ENCODE measurements around the gene NGEF. TPM values are rescaled to one million over a fixed set of nuclear protein-coding genes. Genes with fewer than 3 reads are reported as not detected.
"Not testable (repeated sequence)": the region's sequence is repeated elsewhere in the genome, so short reads cannot be mapped to it uniquely, and the experiment has no call there.

The NGEF gene
- total RNA-seq, 2 donors from 2014 or later, result not detected

GRCh38 chr2:233023007-233023760, 10.1 kb upstream of the NGEF start:
- no peaks in the 10 kb centered on the region for H3K36me3 Mint-ChIP-seq
- no peaks in the 10 kb centered on the region for H3K27me3 Mint-ChIP-seq
- no peaks in the 10 kb centered on the region for H3K9me3 Mint-ChIP-seq
- H3K27ac Mint-ChIP-seq, result no peak overlapping the region
- no peak for DNase-seq (ENCODE audit: low spot score)
- ATAC-seq, result no peak
- H3K4me3 Mint-ChIP-seq, result no peak overlapping the region
- no peaks in the 10 kb centered on the region for H3K4me1 Mint-ChIP-seq (ENCODE audit: low read depth in 2 of 2)

GRCh38 chr2:233022561-233022960, 9.5 kb upstream of the NGEF start:
- Mint-ChIP-seq H3K36me3 (no peaks in the 10 kb centered on the region), H3K27ac (no peak overlapping the region), H3K9me3 (no peaks in the 10 kb centered on the region), H3K27me3 (no peaks in the 10 kb centered on the region), H3K4me1 (ENCODE audit: low read depth in 2 of 2) (no peaks in the 10 kb centered on the region), H3K4me3 (no peak overlapping the region)
- DNase-seq (ENCODE audit: low spot score) (no peak), ATAC-seq (no peak)

GRCh38 chr2:233021771-233022170, 8.7 kb upstream of the NGEF start:
- Mint-ChIP-seq H3K4me1 (ENCODE audit: low read depth in 2 of 2) (no peaks in the 10 kb centered on the region), H3K27me3 (no peaks in the 10 kb centered on the region), H3K9me3 (no peaks in the 10 kb centered on the region), H3K4me3 (no peak overlapping the region), H3K36me3 (no peaks in the 10 kb centered on the region), H3K27ac (no peak overlapping the region)
- no peak for ATAC-seq
- no peak for DNase-seq (ENCODE audit: low spot score)

- Mint-ChIP-seq H3K27ac (peak overlapping the region in 1 of 2 donors; percentile 31), H3K4me3 (no peak overlapping the region), H3K36me3 (no peaks in the 10 kb centered on the region), H3K4me1 (ENCODE audit: low read depth in 2 of 2) (no peaks in the 10 kb centered on the region), H3K27me3 (no peaks in the 10 kb centered on the region), H3K9me3 (peaks cover under 1% of the 10 kb centered on the region)
- DNase-seq (ENCODE audit: low spot score) (no peak), ATAC-seq (no peak)
Observed at GRCh38 chr2:233020454-233020853, 7.4 kb upstream of the NGEF start.

- not testable (repeated sequence) for H3K27ac Mint-ChIP-seq; H3K9me3 Mint-ChIP-seq; DNase-seq (ENCODE audit: low spot score); H3K27me3 Mint-ChIP-seq; H3K4me3 Mint-ChIP-seq; ATAC-seq; H3K36me3 Mint-ChIP-seq; H3K4me1 Mint-ChIP-seq (ENCODE audit: low read depth in 2 of 2)
Observed at GRCh38 chr2:233019610-233020009, 6.6 kb upstream of the NGEF start.

GRCh38 chr2:233017947-233018346, 4.9 kb upstream of the NGEF start:
- H3K36me3 Mint-ChIP-seq, result no peaks in the 10 kb centered on the region
- H3K27ac Mint-ChIP-seq, result no peak overlapping the region
- no peak overlapping the region for H3K4me3 Mint-ChIP-seq
- ATAC-seq, result no peak
- peaks cover 4% of the 10 kb centered on the region for H3K9me3 Mint-ChIP-seq
- no peak for DNase-seq (ENCODE audit: low spot score)
- H3K27me3 Mint-ChIP-seq, result no peaks in the 10 kb centered on the region
- no peaks in the 10 kb centered on the region for H3K4me1 Mint-ChIP-seq (ENCODE audit: low read depth in 2 of 2)

GRCh38 chr2:233015019-233015645, 2.1 kb upstream of the NGEF start:
- Mint-ChIP-seq H3K36me3 (no peaks in the 10 kb centered on the region), H3K4me1 (ENCODE audit: low read depth in 2 of 2) (peaks cover 0 to 5% of the 10 kb centered on the region in 2 donors), H3K9me3 (peaks cover 4% of the 10 kb centered on the region), H3K27ac (no peak overlapping the region), H3K4me3 (no peak overlapping the region), H3K27me3 (no peaks in the 10 kb centered on the region)
- ATAC-seq (no peak), DNase-seq (ENCODE audit: low spot score) (no peak)

GRCh38 chr2:233013650-233014049, 594 bp upstream of the NGEF start:
- DNase-seq (ENCODE audit: low spot score) (no peak), ATAC-seq (no peak)
- peaks cover 0 to 5% of the 10 kb centered on the region in 2 donors for H3K4me1 Mint-ChIP-seq (ENCODE audit: low read depth in 2 of 2)
- no peaks in the 10 kb centered on the region for H3K27me3 Mint-ChIP-seq
- H3K4me3 Mint-ChIP-seq, result no peak overlapping the region
- no peaks in the 10 kb centered on the region for H3K36me3 Mint-ChIP-seq
- H3K9me3 Mint-ChIP-seq, result peaks cover 4% of the 10 kb centered on the region
- no peak overlapping the region for H3K27ac Mint-ChIP-seq

GRCh38 chr2:233012301-233012971, 620 bp downstream of the NGEF start:
- Mint-ChIP-seq H3K27ac (no peak overlapping the region), H3K9me3 (peaks cover 4% of the 10 kb centered on the region)
- no peak for ATAC-seq

GRCh38 chr2:233011702-233012131, 1.3 kb downstream of the NGEF start:
- Mint-ChIP-seq H3K27me3 (peaks cover 0 to 3% of the 10 kb centered on the region in 2 donors), H3K4me1 (ENCODE audit: low read depth in 2 of 2) (peaks cover 0 to 5% of the 10 kb centered on the region in 2 donors), H3K27ac (peak overlapping the region in 1 of 2 donors; percentile 72), H3K4me3 (no peak overlapping the region), H3K9me3 (peaks cover 4% of the 10 kb centered on the region), H3K36me3 (no peaks in the 10 kb centered on the region)
- ATAC-seq (peak in 1 of 2 donors; percentile 7), DNase-seq (ENCODE audit: low spot score) (no peak)

More at GRCh38 chr2:233012301-233012971, 620 bp downstream of the NGEF start:
- Mint-ChIP-seq H3K4me1 (ENCODE audit: low read depth in 2 of 2) (peaks cover 0 to 5% of the 10 kb centered on the region in 2 donors), H3K4me3 (no peak overlapping the region), H3K27me3 (peaks cover 0 to 3% of the 10 kb centered on the region in 2 donors), H3K36me3 (no peaks in the 10 kb centered on the region)
- DNase-seq (ENCODE audit: low spot score), result no peak

- DNase-seq (ENCODE audit: low spot score), result no peak
- no peak overlapping the region for H3K27ac Mint-ChIP-seq
Observed at GRCh38 chr2:233011268-233011650, 1.8 kb downstream of the NGEF start.

GRCh38 chr2:233010569-233011267, 2.3 kb downstream of the NGEF start:
- Mint-ChIP-seq H3K27ac (no peak overlapping the region), H3K4me1 (ENCODE audit: low read depth in 2 of 2) (peaks cover 0 to 5% of the 10 kb centered on the region in 2 donors), H3K9me3 (peaks cover 4% of the 10 kb centered on the region), H3K27me3 (peaks cover 0 to 3% of the 10 kb centered on the region in 2 donors), H3K4me3 (no peak overlapping the region), H3K36me3 (no peaks in the 10 kb centered on the region)
- DNase-seq (ENCODE audit: low spot score), result no peak
- no peak for ATAC-seq

More at GRCh38 chr2:233011268-233011650, 1.8 kb downstream of the NGEF start:
- no peak overlapping the region for H3K4me3 Mint-ChIP-seq
- peaks cover 0 to 3% of the 10 kb centered on the region in 2 donors for H3K27me3 Mint-ChIP-seq
- peaks cover 0 to 5% of the 10 kb centered on the region in 2 donors for H3K4me1 Mint-ChIP-seq (ENCODE audit: low read depth in 2 of 2)
- ATAC-seq, result no peak
- H3K36me3 Mint-ChIP-seq, result no peaks in the 10 kb centered on the region
- H3K9me3 Mint-ChIP-seq, result peaks cover 4% of the 10 kb centered on the region

- no peak overlapping the region for H3K4me3 Mint-ChIP-seq
Observed at GRCh38 chr2:233009661-233010060, 3.4 kb downstream of the NGEF start.

More at GRCh38 chr2:233009661-233010060, 3.4 kb downstream of the NGEF start:
- H3K27me3 Mint-ChIP-seq, result peaks cover 0 to 3% of the 10 kb centered on the region in 2 donors
- ATAC-seq (no peak), DNase-seq (ENCODE audit: low spot score) (no peak)
- H3K36me3 Mint-ChIP-seq, result no peaks in the 10 kb centered on the region
- peaks cover 0 to 5% of the 10 kb centered on the region in 2 donors for H3K4me1 Mint-ChIP-seq (ENCODE audit: low read depth in 2 of 2)
- no peaks in the 10 kb centered on the region for H3K9me3 Mint-ChIP-seq
- no peak overlapping the region for H3K27ac Mint-ChIP-seq

Data from natural killer cell treated with Interleukin-12 subunit alpha and Interleukin-12 subunit beta and Interleukin-15 and Interleukin-18, amount 100 ng/mL, for 72 hours (primary cell).